OCI-LY7 (cell line): ENCODE measurements around the gene SLC47A1. TPM values are rescaled to one million over a fixed set of nuclear protein-coding genes. Genes with fewer than 3 reads are reported as not detected.
A peak's percentile ranks its signal among the peaks of the same experiment; 100 is the strongest.

Experiments used
- BruUV-seq: library from RNA; stranded (reverse); fragments of 400-500 nt; replicated peaks from 2 replicates; lab custom pipeline; 2021; lab: Mats Ljungman, UMichigan
- CTCF ChIA-PET: fragments of 300-600 bp; sonication (Branson Sonifier 250); formaldehyde crosslinking; loops from one replicate; lab custom pipeline; 2022; ENCODE audit warnings: antibody characterized with exemption; ENCODE audit not compliant: unreplicated experiment; lab: Charles Lee
- POLR2A ChIA-PET: fragments of 300-600 bp; sonication (Branson Sonifier 250); formaldehyde crosslinking; loops from one replicate; lab custom pipeline; 2022; ENCODE audit warnings: antibody characterized with exemption; lab: Charles Lee
- DNase-seq: peaks from one replicate; pipeline ENCODE4 v3.0.0-alpha.2; 2015; ENCODE audit warnings: low spot score
- H2AFZ ChIP-seq: fragments of 200-600 bp; sonication (generic), shearing (Covaris generic); 2 replicates; pipeline ENCODE4 v1.6.1; 2014; ENCODE audit warnings: mild to moderate bottlenecking, antibody characterized with exemption, low read length, moderate library complexity
- H3K27ac ChIP-seq: fragments of 200-600 bp; sonication (generic); 2 replicates; pipeline ENCODE4 v1.5.1; 2014; ENCODE audit warnings: mixed run types, low read depth, mild to moderate bottlenecking, moderate library complexity, low read length, inconsistent platforms; ENCODE audit not compliant: poor library complexity, severe bottlenecking
- H3K36me3 ChIP-seq: fragments of 200-600 bp; sonication (generic); 2 replicates; pipeline ENCODE4 v1.6.1; 2014; ENCODE audit warnings: mild to moderate bottlenecking, antibody characterized with exemption, low read length, moderate library complexity, mixed read lengths; ENCODE audit not compliant: insufficient read depth
- H3K4me1 ChIP-seq: fragments of 200-600 bp; sonication (generic); 2 replicates; pipeline ENCODE4 v1.5.1; 2014; ENCODE audit warnings: mild to moderate bottlenecking, low read length; ENCODE audit not compliant: insufficient read depth, poor library complexity, severe bottlenecking
- H3K4me2 ChIP-seq: fragments of 200-600 bp; sonication (generic); 2 replicates; pipeline ENCODE4 v1.6.1; 2014; ENCODE audit warnings: mild to moderate bottlenecking, low read length
- H3K4me3 ChIP-seq: fragments of 200-600 bp; sonication (generic); 2 replicates; pipeline ENCODE4 v1.5.1; 2014; ENCODE audit warnings: mild to moderate bottlenecking, low read depth, low read length; ENCODE audit not compliant: poor library complexity, severe bottlenecking
- H3K79me2 ChIP-seq: fragments of 200-600 bp; sonication (generic); 2 replicates; pipeline ENCODE4 v1.6.1; 2016; ENCODE audit warnings: low read depth, mild to moderate bottlenecking, low read length, moderate library complexity, mixed read lengths; ENCODE audit not compliant: insufficient read depth
- H3K9me2 ChIP-seq: fragments of 200-600 bp; sonication (generic); 2 replicates; pipeline ENCODE4 v1.6.1; 2016; ENCODE audit warnings: mild to moderate bottlenecking, low read length, mixed read lengths; ENCODE audit not compliant: insufficient read depth
- H3K9me3 ChIP-seq: fragments of 200-600 bp; sonication (generic); 2 replicates; pipeline ENCODE4 v1.6.1; 2014; ENCODE audit warnings: mild to moderate bottlenecking, mixed run types, low read length, mixed read lengths
- H4K20me1 ChIP-seq: fragments of 200-600 bp; sonication (generic); 2 replicates; pipeline ENCODE4 v1.6.1; 2014; ENCODE audit warnings: mild to moderate bottlenecking, antibody characterized with exemption, low read length, moderate library complexity, mixed read lengths; ENCODE audit not compliant: insufficient read depth
- EZH2phosphoT487 ChIP-seq: fragments of 200-600 bp; sonication (generic); IDR thresholded peaks from 2 replicates; pipeline ENCODE4 v1.6.1; 2018; ENCODE audit warnings: low read depth, borderline replicate concordance, mild to moderate bottlenecking, mixed run types, antibody characterized with exemption, low read length, moderate library complexity, mixed read lengths
- intact Hi-C: fragments of 100-400 bp; cut with micrococcal nuclease; formaldehyde crosslinking; loops from one replicate; pipeline ENCODE4 v1.10.0; 2022; ENCODE audit not compliant: unreplicated experiment
- total RNA-seq, 2 experiments: library from RNA; depleted of rRNA in 1 of 2; stranded (reverse); fragments of >200 nt in 1 of 2; shearing (Covaris generic) in 1 of 2; gene quantifications; 2 replicates each; pipeline ENCODE4 v1.2.3, GENCODE V29; 2014 to 2022
- TF ChIP-seq, protein P1 (sequence below): fragments of 200-600 bp; sonication (generic); conservative IDR thresholded peaks from 2 replicates; pipeline ENCODE4 v1.5.1; 2014; ENCODE audit warnings: mild to moderate bottlenecking, antibody characterized with exemption, low read length, moderate library complexity, mixed read lengths

The SLC47A1 gene
- total RNA-seq, 2 experiments from 2014 or later = not detected

DNA sequence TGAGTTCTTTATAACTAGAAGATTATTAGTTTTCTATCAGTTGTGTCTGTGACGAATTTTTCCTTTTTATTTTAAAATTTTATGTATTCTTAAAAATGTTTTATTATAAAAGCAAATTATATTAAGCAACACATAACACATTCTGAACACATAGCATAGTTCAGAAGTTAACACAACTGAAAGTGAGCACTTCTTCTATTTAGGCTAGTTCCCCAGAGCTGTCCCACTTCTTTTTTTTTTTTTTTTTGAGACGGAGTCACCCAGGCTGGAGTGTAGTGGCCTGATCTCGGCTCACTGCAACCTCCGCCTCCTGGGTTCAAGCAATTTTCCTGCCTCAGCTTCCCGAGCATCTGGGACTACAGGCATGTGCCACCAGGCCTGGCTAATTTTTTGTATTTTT lies 77.2 kb downstream of the SLC47A1 start:
- Histone ChIP-seq H3K36me3 (no peaks in the 10 kb centered on the region), H3K9me3 (no peaks in the 10 kb centered on the region), H3K79me2 (no peaks in the 10 kb centered on the region), H3K9me2 (no peaks in the 10 kb centered on the region), H4K20me1 (no peaks in the 10 kb centered on the region), H3K4me2 (no peak overlapping the region), H3K4me1 (no peaks in the 10 kb centered on the region), H3K27ac (no peak overlapping the region), H2AFZ (no peak overlapping the region), H3K4me3 (no peak overlapping the region)
- BruUV-seq = no TSS peak
- TF ChIP-seq, protein P1, sequence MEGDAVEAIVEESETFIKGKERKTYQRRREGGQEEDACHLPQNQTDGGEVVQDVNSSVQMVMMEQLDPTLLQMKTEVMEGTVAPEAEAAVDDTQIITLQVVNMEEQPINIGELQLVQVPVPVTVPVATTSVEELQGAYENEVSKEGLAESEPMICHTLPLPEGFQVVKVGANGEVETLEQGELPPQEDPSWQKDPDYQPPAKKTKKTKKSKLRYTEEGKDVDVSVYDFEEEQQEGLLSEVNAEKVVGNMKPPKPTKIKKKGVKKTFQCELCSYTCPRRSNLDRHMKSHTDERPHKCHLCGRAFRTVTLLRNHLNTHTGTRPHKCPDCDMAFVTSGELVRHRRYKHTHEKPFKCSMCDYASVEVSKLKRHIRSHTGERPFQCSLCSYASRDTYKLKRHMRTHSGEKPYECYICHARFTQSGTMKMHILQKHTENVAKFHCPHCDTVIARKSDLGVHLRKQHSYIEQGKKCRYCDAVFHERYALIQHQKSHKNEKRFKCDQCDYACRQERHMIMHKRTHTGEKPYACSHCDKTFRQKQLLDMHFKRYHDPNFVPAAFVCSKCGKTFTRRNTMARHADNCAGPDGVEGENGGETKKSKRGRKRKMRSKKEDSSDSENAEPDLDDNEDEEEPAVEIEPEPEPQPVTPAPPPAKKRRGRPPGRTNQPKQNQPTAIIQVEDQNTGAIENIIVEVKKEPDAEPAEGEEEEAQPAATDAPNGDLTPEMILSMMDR = no peak
- no peak for TF ChIP-seq EZH2phosphoT487
- DNase-seq = no peak
- POLR2A ChIA-PET = interaction anchor here (0.6 to 1.5 kb wide), 2 partner anchors 37 to 307 kb away, joined by 3 to 6 read pairs; no protein-coding TSS in a partner anchor
- intact Hi-C loops = no loop called here
- CTCF ChIA-PET = no interaction called here

DNA sequence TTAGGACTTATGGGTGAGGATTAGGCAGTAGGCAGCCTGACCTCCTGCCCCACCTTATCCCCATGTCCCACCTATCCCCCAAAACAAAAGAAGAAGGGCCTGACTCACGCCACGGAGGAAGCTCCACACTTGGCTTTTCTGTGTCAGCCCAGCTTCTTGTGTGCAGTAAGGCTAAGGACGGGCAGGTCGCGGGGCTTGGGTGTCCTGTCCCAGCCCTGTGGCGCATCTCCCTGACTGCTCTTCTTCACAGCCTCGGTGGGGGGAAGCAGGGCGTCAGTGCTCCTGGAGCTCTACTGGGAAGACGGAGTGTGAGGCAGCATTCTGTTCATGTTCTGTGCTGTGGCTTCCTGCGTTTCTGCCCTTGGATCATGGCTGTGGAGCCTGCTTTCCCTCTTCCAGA lies 80.3 kb downstream of the SLC47A1 start:
- no peaks in the 10 kb centered on the region for H3K36me3 ChIP-seq
- H3K79me2 ChIP-seq = no peaks in the 10 kb centered on the region
- no peak for TF ChIP-seq EZH2phosphoT487
- TF ChIP-seq, protein P1 = no peak
- H2AFZ ChIP-seq = no peak overlapping the region
- no TSS peak for BruUV-seq
- intact Hi-C loops = no loop called here
- DNase-seq = no peak
- ChIA-PET POLR2A (no interaction called here), CTCF (no interaction called here)
- no peak overlapping the region for H3K4me2 ChIP-seq
- H3K27ac ChIP-seq = no peak overlapping the region
- H3K9me2 ChIP-seq = no peaks in the 10 kb centered on the region
- peaks cover 14% of the 10 kb centered on the region; the same call in 1 of the 2 replicates for H3K9me3 ChIP-seq
- no peaks in the 10 kb centered on the region for H4K20me1 ChIP-seq
- H3K4me3 ChIP-seq = no peak overlapping the region
- H3K4me1 ChIP-seq = no peaks in the 10 kb centered on the region

DNA sequence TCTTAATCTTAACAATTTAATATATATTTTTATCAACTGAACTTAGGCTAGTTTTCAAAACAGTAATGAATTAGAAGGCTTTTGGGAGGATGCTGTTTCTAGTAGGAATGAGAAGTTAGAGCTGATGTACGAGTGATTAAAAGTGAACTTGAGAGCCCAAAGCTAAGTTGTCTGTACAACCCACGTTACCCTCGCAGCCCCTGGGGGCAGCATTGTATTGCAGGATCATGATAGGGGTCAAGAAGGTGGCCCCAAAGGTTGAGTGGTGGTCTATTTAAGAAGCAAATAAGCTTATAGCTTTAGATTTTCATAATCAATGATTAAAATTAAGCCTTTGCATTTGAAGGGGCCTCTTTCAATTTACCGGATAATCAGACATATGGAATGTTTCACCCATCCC lies 81.2 kb downstream of the SLC47A1 start:
- no peak for TF ChIP-seq EZH2phosphoT487
- TF ChIP-seq, protein P1 = peak; percentile 62
- Histone ChIP-seq H3K9me2 (no peaks in the 10 kb centered on the region), H3K79me2 (no peaks in the 10 kb centered on the region), H3K4me3 (no peak overlapping the region), H3K9me3 (peaks cover 19% of the 10 kb centered on the region; the same call in 1 of the 2 replicates), H3K4me2 (no peak overlapping the region), H3K4me1 (no peaks in the 10 kb centered on the region), H3K27ac (no peak overlapping the region), H3K36me3 (no peaks in the 10 kb centered on the region), H4K20me1 (no peaks in the 10 kb centered on the region), H2AFZ (no peak overlapping the region)
- ChIA-PET CTCF (interaction anchor here (0.5 kb wide), 1 partner anchor 1842 kb away, joined by 12 read pairs; no protein-coding TSS in a partner anchor), POLR2A (interaction anchor here (0.6 to 1.4 kb wide), 3 partner anchors 10 to 39 kb away, joined by 3 to 5 read pairs (median 3); no protein-coding TSS in a partner anchor)
- DNase-seq = peak; percentile 10
- BruUV-seq = no TSS peak
- intact Hi-C loops = no loop called here
